HG03280 (cell line): ENCODE results near the gene CDC25A.

Experiments used
- ATAC-seq: cut with Tn5 transposase; IDR thresholded peaks from one replicate; pipeline ENCODE4 v1.9.1; 2021; ENCODE audit warnings: mild to moderate bottlenecking, moderate library complexity; ENCODE audit not compliant: unreplicated experiment

Gene CDC25A

DNA sequence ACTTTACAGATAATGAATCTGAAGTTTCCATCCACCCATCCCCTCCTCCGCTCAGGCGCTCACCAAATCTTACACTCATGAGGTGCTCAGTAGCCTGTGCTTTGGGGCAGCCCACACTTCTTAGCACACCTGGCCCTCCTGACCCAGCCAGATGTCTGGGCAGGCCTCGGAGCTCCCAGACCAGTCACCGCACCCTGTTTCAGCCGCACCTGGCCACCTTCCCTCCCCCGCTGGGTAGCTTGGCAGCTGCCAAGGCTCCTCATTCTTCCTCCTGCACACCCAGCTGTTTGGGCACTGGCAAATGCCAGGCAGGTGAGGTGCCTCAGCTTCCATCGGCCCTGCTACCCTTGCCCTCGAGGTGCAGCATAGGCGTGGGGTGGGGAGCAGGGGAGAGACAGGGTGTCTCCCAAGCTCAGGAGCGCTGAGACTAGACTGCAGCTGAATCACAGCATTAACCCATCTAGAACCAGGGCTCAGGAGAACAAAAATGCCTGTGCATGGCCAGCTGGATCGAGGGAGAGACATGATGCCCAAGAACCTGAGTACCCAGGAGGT is 45.8 kb downstream of the CDC25A start:
- ATAC-seq = no peak

DNA sequence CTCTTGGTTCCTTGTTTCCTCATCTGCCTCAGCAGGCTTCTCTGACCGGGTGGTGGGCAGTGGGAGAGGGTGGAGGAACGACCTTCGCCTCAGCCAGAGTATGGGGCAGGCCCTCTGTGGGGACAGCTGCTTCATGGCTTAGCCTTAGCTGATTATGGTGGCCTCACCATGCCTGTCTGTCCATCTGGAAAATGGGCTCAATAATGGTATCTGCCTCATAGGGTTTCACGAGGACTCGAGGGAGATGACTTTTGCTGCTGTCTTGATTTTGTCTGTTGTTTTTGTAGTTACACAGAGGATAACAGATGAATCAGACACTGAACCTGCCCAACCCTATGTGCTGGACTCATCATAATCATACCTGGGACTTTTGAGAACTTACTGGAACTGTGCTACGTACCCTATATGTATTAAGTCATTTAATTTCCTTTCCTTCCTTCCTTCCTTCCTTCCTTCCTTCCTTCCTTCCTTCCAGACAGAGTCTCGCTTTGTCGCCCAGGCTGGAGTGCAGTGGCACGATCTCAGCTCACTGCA is 46.5 kb downstream of the CDC25A start:
- ATAC-seq = no peak

- ATAC-seq = no peak
Observed at GRCh38 chr3:48140936-48141603, 47.1 kb downstream of the CDC25A start.

DNA sequence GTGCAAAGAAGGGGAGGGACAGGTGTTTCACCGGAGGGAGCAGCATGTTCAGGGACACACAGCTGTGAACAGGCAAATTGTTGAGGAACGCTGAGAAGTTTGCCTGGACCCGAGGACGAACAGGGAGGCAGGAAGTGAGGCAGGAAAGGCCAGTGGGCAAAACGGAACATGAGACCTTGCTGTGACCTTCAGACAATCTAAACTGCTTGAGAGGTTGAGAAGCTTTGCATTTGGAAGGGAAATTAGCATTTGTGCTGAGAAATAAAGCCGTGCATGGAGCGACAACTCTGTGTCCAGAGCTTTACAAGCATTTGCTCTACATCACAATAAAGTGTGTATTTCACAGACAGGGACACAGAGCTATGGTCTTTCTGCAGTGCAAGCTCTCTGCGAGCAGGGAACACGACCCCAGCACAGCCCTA is 47.9 kb downstream of the CDC25A start:
- ATAC-seq = no peak

- no peak for ATAC-seq
Observed at GRCh38 chr3:48137425-48137999, 50.7 kb downstream of the CDC25A start.

- ATAC-seq = no peak
Observed at GRCh38 chr3:48135552-48136495, 52.4 kb downstream of the CDC25A start.

DNA sequence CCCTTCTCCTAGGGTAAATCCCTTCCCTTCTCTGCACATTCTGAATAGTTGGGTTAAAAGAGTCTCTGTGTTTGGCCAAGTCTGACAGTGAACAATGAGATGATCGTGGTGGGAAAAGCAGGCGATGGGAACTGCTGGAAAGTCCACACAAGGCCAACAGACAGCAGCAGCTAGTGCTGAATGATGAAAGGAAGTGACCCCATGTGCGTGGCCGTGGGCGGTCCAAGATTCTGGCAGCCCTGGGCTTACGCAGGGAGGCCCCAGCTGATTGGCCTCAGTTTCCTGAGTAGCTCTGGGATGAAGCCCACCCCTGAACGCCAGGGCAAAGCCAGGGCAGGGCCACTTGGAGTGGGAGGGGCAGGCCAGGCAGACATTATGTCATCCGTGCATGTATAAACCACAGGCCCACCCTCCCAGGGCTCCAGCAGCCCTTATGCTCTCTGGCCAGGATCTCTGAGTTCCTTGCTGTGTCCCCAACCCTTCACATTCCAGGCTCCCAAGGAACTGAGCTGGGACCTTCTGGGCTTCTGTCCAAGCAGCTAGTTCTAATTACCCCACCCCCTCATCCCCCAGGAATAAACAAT is 57.8 kb downstream of the CDC25A start:
- no peak for ATAC-seq

DNA sequence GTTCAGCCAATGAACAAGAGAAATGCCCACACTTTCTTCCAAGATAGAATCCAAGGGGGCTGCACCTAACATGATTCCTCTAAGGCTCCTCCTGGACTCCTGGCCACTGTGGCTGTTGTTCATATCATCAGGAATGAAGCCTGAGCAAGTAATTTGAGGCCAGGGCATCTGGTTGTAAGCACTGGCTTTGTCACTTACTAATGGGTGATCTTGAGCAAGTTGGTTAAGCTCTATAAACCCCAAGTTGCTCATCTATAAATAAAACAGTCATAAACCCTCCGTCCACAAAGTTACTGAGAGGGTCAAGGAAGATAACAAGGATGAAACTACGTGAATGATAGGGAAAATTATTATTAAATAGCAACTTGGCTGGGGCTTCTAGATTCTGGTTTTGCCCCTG is 58.3 kb downstream of the CDC25A start:
- no peak for ATAC-seq

- ATAC-seq = no peak
Observed at GRCh38 chr3:48128774-48129173, 59.4 kb downstream of the CDC25A start.

DNA sequence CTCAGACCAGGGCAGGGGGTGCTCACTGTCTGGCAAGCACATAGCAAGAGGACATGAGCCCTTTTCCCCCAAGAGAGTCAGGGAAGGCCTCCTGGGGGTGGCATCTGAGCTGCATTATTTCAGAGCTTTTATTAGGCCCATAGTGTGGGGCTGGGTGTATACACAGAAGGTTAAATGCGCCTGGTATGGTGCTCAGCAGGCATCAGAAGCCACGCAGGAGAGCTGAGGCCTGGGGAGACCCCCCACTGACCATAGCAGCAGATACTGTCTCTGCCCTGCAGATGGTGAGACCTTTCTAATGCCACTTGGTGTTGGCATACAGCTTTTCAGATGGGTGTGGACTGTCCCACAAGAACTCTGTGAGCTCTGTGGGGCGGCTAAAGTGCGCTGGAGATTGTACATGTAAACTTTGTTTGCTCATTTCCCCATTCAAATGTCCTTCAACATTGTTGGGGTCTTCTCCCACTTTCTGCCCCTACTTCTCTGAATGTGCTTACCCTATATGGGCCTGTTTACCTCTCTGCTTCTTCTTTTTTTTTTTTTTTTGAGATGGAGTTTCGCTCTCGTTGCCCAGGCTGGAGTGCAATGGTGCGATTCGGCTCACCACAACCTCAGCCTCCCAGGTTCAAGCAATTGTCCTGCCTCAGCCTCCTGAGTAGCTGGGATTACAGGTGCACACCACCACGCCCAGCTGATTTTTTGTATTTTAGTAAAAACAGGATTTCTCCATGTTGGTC is 62.2 kb downstream of the CDC25A start:
- ATAC-seq = no peak

- no peak for ATAC-seq
Observed at GRCh38 chr3:48125013-48125705, 63.1 kb downstream of the CDC25A start.

DNA sequence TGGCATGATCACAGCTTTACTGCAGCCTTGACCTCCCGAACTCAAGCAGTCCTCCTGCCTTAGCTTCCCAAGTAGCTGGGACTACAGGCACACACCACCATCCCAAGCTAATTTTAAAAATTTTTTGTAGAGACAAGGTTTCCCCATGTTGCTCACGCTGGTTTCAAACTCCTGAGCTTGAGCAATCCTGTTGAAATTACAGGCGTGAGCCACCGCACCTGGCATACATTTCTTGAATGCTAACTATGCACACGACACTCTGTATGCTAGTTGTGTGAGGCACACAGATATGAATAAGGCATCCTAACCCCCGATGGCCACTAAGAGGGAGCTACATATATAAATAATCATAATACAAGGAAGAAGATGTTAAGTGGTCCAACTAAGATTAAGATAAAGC is 64.9 kb downstream of the CDC25A start:
- no peak for ATAC-seq

- ATAC-seq = no peak
Observed at GRCh38 chr3:48122504-48122903, 65.7 kb downstream of the CDC25A start.

GRCh38 chr3:48120223-48120622 is 68.0 kb downstream of the CDC25A start:
- no peak for ATAC-seq

DNA sequence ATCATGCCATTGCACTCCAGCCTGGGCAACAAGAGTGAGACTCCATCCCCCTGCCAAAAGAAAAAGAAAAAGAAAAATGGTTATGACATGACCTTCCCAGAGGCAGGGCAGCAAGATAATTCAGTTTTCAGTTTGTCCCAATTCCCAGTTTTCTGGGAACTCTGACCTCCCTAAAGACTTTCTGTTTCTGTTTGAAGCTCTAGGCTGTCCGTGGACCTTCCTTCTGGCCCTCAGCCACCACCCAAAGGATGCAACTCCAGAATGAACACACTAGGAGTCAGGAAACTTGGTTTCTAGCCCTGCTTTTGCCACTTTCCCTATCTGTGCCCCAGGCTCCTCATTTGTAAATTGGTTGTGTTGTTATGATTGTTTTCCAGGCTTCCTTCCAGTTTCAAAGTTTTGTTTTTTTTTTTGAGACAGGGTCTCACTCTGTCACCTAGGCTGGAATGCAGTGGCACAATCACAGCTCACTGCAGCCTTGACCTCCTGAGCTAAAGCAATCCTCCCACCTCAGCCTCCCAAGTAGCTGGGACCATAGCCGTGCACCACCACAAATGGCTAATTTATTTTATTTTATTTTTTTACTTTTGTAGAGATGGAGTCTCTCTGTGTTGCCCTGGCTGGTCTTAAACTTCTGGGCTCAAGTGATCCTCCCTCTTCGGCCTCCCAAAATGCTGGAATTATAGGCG is 68.6 kb downstream of the CDC25A start:
- no peak for ATAC-seq

GRCh38 chr3:48118928-48119327 is 69.3 kb downstream of the CDC25A start:
- no peak for ATAC-seq

DNA sequence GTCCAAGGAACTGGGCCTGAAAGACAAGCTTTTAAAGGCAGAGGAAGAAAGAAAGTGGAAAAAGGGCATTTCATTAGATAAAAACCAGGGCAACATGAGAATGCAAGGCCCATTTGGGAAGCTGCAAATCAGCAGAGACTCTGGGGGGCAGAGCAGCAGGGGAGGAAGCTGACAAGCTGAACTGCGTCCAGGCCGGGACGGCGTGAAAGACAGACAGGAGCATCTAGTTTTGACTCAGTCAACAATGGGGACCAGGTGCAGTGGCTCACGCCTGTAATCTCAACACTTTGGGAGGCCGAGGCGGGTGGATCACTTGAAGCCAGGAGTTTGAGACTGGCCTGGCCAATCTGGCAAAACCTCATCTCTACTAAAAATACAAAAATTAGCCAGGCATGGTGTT is 69.9 kb downstream of the CDC25A start:
- no peak for ATAC-seq

DNA sequence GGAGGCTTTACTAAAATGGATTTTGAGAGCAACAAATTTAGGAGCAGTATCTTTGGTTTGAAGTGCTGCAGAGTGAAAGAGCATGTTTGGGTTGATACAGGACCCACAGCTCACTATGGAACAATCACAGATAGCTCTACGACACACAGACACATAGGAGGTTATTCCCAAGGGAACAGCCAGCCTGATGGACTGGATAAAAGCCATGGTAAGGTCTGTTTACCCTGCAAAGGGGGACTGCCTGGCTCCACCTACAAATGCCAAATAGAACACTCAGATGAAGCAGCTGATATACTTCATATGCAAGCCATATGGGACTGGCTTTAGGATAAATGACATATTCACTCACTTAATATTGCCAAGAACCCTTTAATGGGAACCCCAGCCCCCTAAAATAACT is 75.4 kb downstream of the CDC25A start:
- peak; percentile 26 for ATAC-seq
